DMS153 (cell line): ENCODE data around the gene XPO1.
"Not testable (repeated sequence)": the region's sequence is repeated elsewhere in the genome, so short reads cannot be mapped to it uniquely, and the experiment has no call there.

Experiments used
- DNase-seq: peaks from one replicate; lab custom pipeline; 2025; lab: John Stamatoyannopoulos, UW

Gene XPO1

GRCh38 chr2:61469424-61470121, 68.6 kb downstream of the XPO1 start:
- DNase-seq, result no peak

- not testable (repeated sequence) for DNase-seq
These were observed 69.9 kb downstream of the XPO1 start for GRCh38 chr2:61468231-61468630.

- no peak for DNase-seq
These were observed 73.1 kb downstream of the XPO1 start for GRCh38 chr2:61465045-61465444.

GRCh38 chr2:61463769-61464475, 74.2 kb downstream of the XPO1 start:
- DNase-seq, result no peak

- no peak for DNase-seq
These were observed 76.8 kb downstream of the XPO1 start for GRCh38 chr2:61461404-61461803.

GRCh38 chr2:61460163-61460562, 78.0 kb downstream of the XPO1 start:
- DNase-seq, result no peak

- DNase-seq, result no peak
These were observed 81.3 kb downstream of the XPO1 start for GRCh38 chr2:61456746-61457420.

GRCh38 chr2:61456070-61456745, 81.9 kb downstream of the XPO1 start:
- no peak for DNase-seq

GRCh38 chr2:61454972-61455371, 83.2 kb downstream of the XPO1 start:
- not testable (repeated sequence) for DNase-seq

- no peak for DNase-seq
These were observed 83.8 kb downstream of the XPO1 start for GRCh38 chr2:61454383-61454782.

- no peak for DNase-seq
These were observed 85.8 kb downstream of the XPO1 start for GRCh38 chr2:61452392-61452791.

- DNase-seq, result no peak
These were observed 87.0 kb downstream of the XPO1 start for GRCh38 chr2:61451178-61451577.

GRCh38 chr2:61450144-61450543, 88.0 kb downstream of the XPO1 start:
- DNase-seq, result no peak

- DNase-seq, result no peak
These were observed 89.9 kb downstream of the XPO1 start for GRCh38 chr2:61448229-61448628.

- DNase-seq, result not testable (repeated sequence)
These were observed 91.2 kb downstream of the XPO1 start for GRCh38 chr2:61446971-61447370.

- DNase-seq, result no peak
These were observed 94.7 kb downstream of the XPO1 start for GRCh38 chr2:61443342-61444041.

- no peak for DNase-seq
These were observed 98.7 kb downstream of the XPO1 start for GRCh38 chr2:61439241-61440002.

GRCh38 chr2:61438670-61439069, 99.5 kb downstream of the XPO1 start:
- no peak for DNase-seq

GRCh38 chr2:61437170-61437569, 101.0 kb downstream of the XPO1 start:
- no peak for DNase-seq

- DNase-seq, result no peak
These were observed 102.1 kb downstream of the XPO1 start for GRCh38 chr2:61436092-61436491.

GRCh38 chr2:61435291-61435690, 102.9 kb downstream of the XPO1 start:
- no peak for DNase-seq
